ENCODE results near the gene BRCA1.
A peak's percentile ranks its signal among the peaks of the same experiment; 100 is the strongest.

The BRCA1 gene

GRCh38 chr17:43013296-43013695 is 111.9 kb downstream of the BRCA1 start:
- no peak overlapping the region for H4K8ac ChIP-seq (ENCODE audit: low read depth, low read length)
- H3K18ac ChIP-seq (ENCODE audit: low read length) = no peak overlapping the region
- H3K14ac ChIP-seq (ENCODE audit: low read length) = no peak overlapping the region
- H2BK5ac ChIP-seq (ENCODE audit: low read depth, low read length, poor library complexity) = no peak overlapping the region
- DNase-seq = peak in 1 of 2 donors; percentile 26
- H3K4ac ChIP-seq (ENCODE audit: low read depth, low read length) = no peak overlapping the region
- H2AFZ ChIP-seq (ENCODE audit: insufficient read depth, low read length, poor library complexity) = no peak overlapping the region
- H3K9ac ChIP-seq (ENCODE audit: low read length) = no peak overlapping the region
- no peak overlapping the region for H3K27ac ChIP-seq (ENCODE audit: low read depth, low read length)
- peaks cover 2% of the 10 kb centered on the region for H3K9me3 ChIP-seq (ENCODE audit: insufficient read depth, low read depth, low read length)
- H3K4me3 ChIP-seq (ENCODE audit: low read depth, low read length) = no peak overlapping the region
- no peak overlapping the region for H3K23ac ChIP-seq (ENCODE audit: low read length)
- H2BK120ac ChIP-seq (ENCODE audit: insufficient read depth, low read length, poor library complexity) = no peak overlapping the region
- H3K4me2 ChIP-seq (ENCODE audit: low read length) = no peak overlapping the region
- no peak overlapping the region for H4K12ac ChIP-seq (ENCODE audit: low read depth, low read length)
- peaks cover 34 to 39% of the 10 kb centered on the region in 2 experiments for H3K36me3 ChIP-seq (ENCODE audit: control insufficient read depth in 1 of 2, insufficient read depth in 2 of 2, low read length in 2 of 2)
- no peak overlapping the region for H2AK5ac ChIP-seq (ENCODE audit: low read length)
- no peaks in the 10 kb centered on the region for H3K27me3 ChIP-seq (ENCODE audit: insufficient read depth, low read length)
- no CpG with 5 or more reads among the region's 8 CpGs for WGBS (ENCODE audit: extremely low coverage, insufficient coverage, insufficient read length)
- H3K79me1 ChIP-seq (ENCODE audit: low read length) = no peaks in the 10 kb centered on the region
- H3K4me1 ChIP-seq (ENCODE audit: control insufficient read depth in 1 of 2, insufficient read depth in 2 of 2, low read length in 2 of 2) = peaks cover 2 to 4% of the 10 kb centered on the region in 2 experiments
- no peak overlapping the region for H4K91ac ChIP-seq (ENCODE audit: low read depth, low read length)
- H2BK12ac ChIP-seq (ENCODE audit: low read length) = no peak overlapping the region
- no peaks in the 10 kb centered on the region for H3K79me2 ChIP-seq (ENCODE audit: control insufficient read depth, insufficient read depth, low read length, poor library complexity)

- Histone ChIP-seq H4K12ac (ENCODE audit: low read depth, low read length) (no peak overlapping the region), H3K4me3 (ENCODE audit: low read depth, low read length) (no peak overlapping the region)
Observed at GRCh38 chr17:43011728-43012472, 113.3 kb downstream of the BRCA1 start.

GRCh38 chr17:43010667-43011308 is 114.4 kb downstream of the BRCA1 start:
- no peaks in the 10 kb centered on the region for H3K79me2 ChIP-seq (ENCODE audit: control insufficient read depth, insufficient read depth, low read length, poor library complexity)
- no CpG with 5 or more reads among the region's 5 CpGs for WGBS (ENCODE audit: extremely low coverage, insufficient coverage, insufficient read length)

More at GRCh38 chr17:43011728-43012472, 113.3 kb downstream of the BRCA1 start:
- Histone ChIP-seq H3K18ac (ENCODE audit: low read length) (no peak overlapping the region), H3K4ac (ENCODE audit: low read depth, low read length) (no peak overlapping the region), H4K8ac (ENCODE audit: low read depth, low read length) (no peak overlapping the region), H3K79me1 (ENCODE audit: low read length) (no peaks in the 10 kb centered on the region), H3K27me3 (ENCODE audit: insufficient read depth, low read length) (no peaks in the 10 kb centered on the region), H3K27ac (ENCODE audit: low read depth, low read length) (no peak overlapping the region), H2AFZ (ENCODE audit: insufficient read depth, low read length, poor library complexity) (no peak overlapping the region), H2BK12ac (ENCODE audit: low read length) (no peak overlapping the region), H2BK120ac (ENCODE audit: insufficient read depth, low read length, poor library complexity) (no peak overlapping the region), H3K4me2 (ENCODE audit: low read length) (no peak overlapping the region), H4K91ac (ENCODE audit: low read depth, low read length) (no peak overlapping the region), H3K23ac (ENCODE audit: low read length) (no peak overlapping the region), H2BK5ac (ENCODE audit: low read depth, low read length, poor library complexity) (no peak overlapping the region), H3K14ac (ENCODE audit: low read length) (no peak overlapping the region), H3K79me2 (ENCODE audit: control insufficient read depth, insufficient read depth, low read length, poor library complexity) (no peaks in the 10 kb centered on the region), H3K4me1 (ENCODE audit: control insufficient read depth in 1 of 2, insufficient read depth in 2 of 2, low read length in 2 of 2) (peaks cover 0 to under 1% of the 10 kb centered on the region in 2 experiments), H3K36me3 (ENCODE audit: control insufficient read depth in 1 of 2, insufficient read depth in 2 of 2, low read length in 2 of 2) (peaks cover 26 to 31% of the 10 kb centered on the region in 2 experiments), H3K9me3 (ENCODE audit: insufficient read depth, low read depth, low read length) (peaks cover 2% of the 10 kb centered on the region), H2AK5ac (ENCODE audit: low read length) (no peak overlapping the region), H3K9ac (ENCODE audit: low read length) (no peak overlapping the region)
- no CpG with 5 or more reads among the region's 15 CpGs for WGBS (ENCODE audit: extremely low coverage, insufficient coverage, insufficient read length)
- DNase-seq = no peak

GRCh38 chr17:43006639-43007551 is 118.3 kb downstream of the BRCA1 start, which contains the start of gene IFI35:
TSS of gene IFI35 (plus strand) at chr17:43006784. CDS start at chr17:43006948, 164 bp downstream.
- H3K4me2 ChIP-seq (ENCODE audit: low read length) = peak within 1 kb of the TSS; percentile 19
- H2AFZ ChIP-seq (ENCODE audit: insufficient read depth, low read length, poor library complexity) = no peak within 1 kb of the TSS
- peaks cover 16 to 19% of the 10 kb centered on the region in 2 experiments for H3K36me3 ChIP-seq (ENCODE audit: control insufficient read depth in 1 of 2, insufficient read depth in 2 of 2, low read length in 2 of 2)
- H3K79me1 ChIP-seq (ENCODE audit: low read length) = no peaks in the 10 kb centered on the region
- no peak within 1 kb of the TSS for H3K18ac ChIP-seq (ENCODE audit: low read length)
- H2BK12ac ChIP-seq (ENCODE audit: low read length) = no peak within 1 kb of the TSS
- DNase-seq = peak; percentile 70 to 85
- peaks cover 0 to 3% of the 10 kb centered on the region in 2 experiments for H3K4me1 ChIP-seq (ENCODE audit: control insufficient read depth in 1 of 2, insufficient read depth in 2 of 2, low read length in 2 of 2)
- H3K27me3 ChIP-seq (ENCODE audit: insufficient read depth, low read length) = no peaks in the 10 kb centered on the region
- no peaks in the 10 kb centered on the region for H3K9me3 ChIP-seq (ENCODE audit: insufficient read depth, low read depth, low read length)
- H2AK5ac ChIP-seq (ENCODE audit: low read length) = no peak within 1 kb of the TSS
- no peak within 1 kb of the TSS for H3K23ac ChIP-seq (ENCODE audit: low read length)
- no peak within 1 kb of the TSS for H3K4me3 ChIP-seq (ENCODE audit: low read depth, low read length)
- H4K12ac ChIP-seq (ENCODE audit: low read depth, low read length) = no peak within 1 kb of the TSS
- no peak within 1 kb of the TSS for H3K14ac ChIP-seq (ENCODE audit: low read length)
- H3K79me2 ChIP-seq (ENCODE audit: control insufficient read depth, insufficient read depth, low read length, poor library complexity) = no peaks in the 10 kb centered on the region
- H3K27ac ChIP-seq (ENCODE audit: low read depth, low read length) = no peak within 1 kb of the TSS
- H3K9ac ChIP-seq (ENCODE audit: low read length) = no peak within 1 kb of the TSS
- WGBS (ENCODE audit: extremely low coverage, insufficient coverage, insufficient read length) = no CpG with 5 or more reads among the region's 18 CpGs
- H4K91ac ChIP-seq (ENCODE audit: low read depth, low read length) = no peak within 1 kb of the TSS
- peak within 1 kb of the TSS; percentile 57 for H4K8ac ChIP-seq (ENCODE audit: low read depth, low read length)
- no peak within 1 kb of the TSS for H3K4ac ChIP-seq (ENCODE audit: low read depth, low read length)
- no peak within 1 kb of the TSS for H2BK5ac ChIP-seq (ENCODE audit: low read depth, low read length, poor library complexity)
- H2BK120ac ChIP-seq (ENCODE audit: insufficient read depth, low read length, poor library complexity) = no peak within 1 kb of the TSS

More at GRCh38 chr17:43010667-43011308, 114.4 kb downstream of the BRCA1 start:
- Histone ChIP-seq H4K8ac (ENCODE audit: low read depth, low read length) (no peak overlapping the region), H3K9me3 (ENCODE audit: insufficient read depth, low read depth, low read length) (peaks cover 2% of the 10 kb centered on the region), H3K4me1 (ENCODE audit: control insufficient read depth in 1 of 2, insufficient read depth in 2 of 2, low read length in 2 of 2) (peaks cover 0 to 3% of the 10 kb centered on the region in 2 experiments), H4K12ac (ENCODE audit: low read depth, low read length) (no peak overlapping the region), H2AFZ (ENCODE audit: insufficient read depth, low read length, poor library complexity) (no peak overlapping the region), H3K4me2 (ENCODE audit: low read length) (no peak overlapping the region), H2BK5ac (ENCODE audit: low read depth, low read length, poor library complexity) (no peak overlapping the region), H3K18ac (ENCODE audit: low read length) (no peak overlapping the region), H3K9ac (ENCODE audit: low read length) (no peak overlapping the region), H3K4ac (ENCODE audit: low read depth, low read length) (no peak overlapping the region), H3K4me3 (ENCODE audit: low read depth, low read length) (no peak overlapping the region), H3K79me1 (ENCODE audit: low read length) (no peaks in the 10 kb centered on the region), H4K91ac (ENCODE audit: low read depth, low read length) (no peak overlapping the region), H2AK5ac (ENCODE audit: low read length) (no peak overlapping the region), H3K23ac (ENCODE audit: low read length) (no peak overlapping the region), H3K14ac (ENCODE audit: low read length) (no peak overlapping the region), H3K27me3 (ENCODE audit: insufficient read depth, low read length) (no peaks in the 10 kb centered on the region), H2BK120ac (ENCODE audit: insufficient read depth, low read length, poor library complexity) (no peak overlapping the region), H3K36me3 (ENCODE audit: control insufficient read depth in 1 of 2, insufficient read depth in 2 of 2, low read length in 2 of 2) (peaks cover 17 to 22% of the 10 kb centered on the region in 2 experiments), H3K27ac (ENCODE audit: low read depth, low read length) (no peak overlapping the region), H2BK12ac (ENCODE audit: low read length) (no peak overlapping the region)
- DNase-seq = peak in 1 of 2 donors; percentile 46

All from trophoblast cell (in vitro differentiated cells and primary cell).